ENCODE data around the gene TMEM222.

TMEM222 gene

DNA sequence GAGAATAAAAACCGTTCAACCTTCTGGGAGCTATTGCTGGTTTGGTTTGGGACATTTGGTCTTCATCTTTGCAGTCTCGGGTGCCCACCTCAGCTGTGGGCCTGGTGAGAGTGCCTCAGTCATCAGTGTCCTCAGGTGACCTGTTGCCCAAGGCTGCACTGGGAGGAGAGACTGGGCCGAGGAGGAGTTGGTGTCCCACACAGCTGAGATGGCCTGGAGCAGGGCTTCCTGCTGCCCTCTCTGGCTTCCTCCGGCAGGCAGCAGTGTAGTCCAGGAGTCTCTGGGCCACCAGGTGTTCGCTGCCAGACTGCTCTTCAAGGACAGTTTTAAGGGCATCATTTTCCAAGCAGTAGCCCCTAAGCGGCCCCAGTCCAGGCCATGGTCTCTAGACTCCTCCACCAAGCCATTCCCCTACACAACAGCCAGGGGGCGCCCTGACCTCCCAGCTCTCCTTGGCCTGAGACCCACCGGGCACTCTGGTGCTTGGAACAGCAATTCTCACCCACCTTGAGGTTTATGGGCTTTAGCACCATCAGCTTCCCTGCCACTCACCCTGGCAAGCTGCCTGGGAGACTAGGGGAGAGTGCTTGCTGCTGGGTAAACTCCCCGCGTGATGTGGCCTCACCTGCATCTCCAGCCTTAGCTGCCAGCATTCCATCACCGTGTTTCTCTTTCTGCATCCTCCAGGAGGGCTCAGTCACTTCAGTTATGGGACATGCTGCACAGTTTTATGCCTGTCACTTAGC lies 10.7 kb downstream of the TMEM222 start:
- DNase-seq (ENCODE audit: low read depth): peak; percentile 59
- TF ChIP-seq CTCF (conservative IDR thresholded peaks at IDR 0.05; ENCODE audit: low read depth, low read length): peak; percentile 90
- H3K4me3 ChIP-seq (ENCODE audit: low read depth, low read length): no peak overlapping the region

- TF ChIP-seq CTCF (conservative IDR thresholded peaks at IDR 0.05; ENCODE audit: low read depth, low read length): no peak
- no peak overlapping the region for H3K4me3 ChIP-seq (ENCODE audit: low read depth, low read length)
- no peak for DNase-seq (ENCODE audit: low read depth)
These were observed 11.8 kb downstream of the TMEM222 start for GRCh38 chr1:27333717-27334279.

- no peak for DNase-seq (ENCODE audit: low read depth)
These were observed 13.8 kb downstream of the TMEM222 start for GRCh38 chr1:27335506-27336422.

GRCh38 chr1:27336756-27337155 lies 14.8 kb downstream of the TMEM222 start:
- H3K4me3 ChIP-seq (ENCODE audit: low read depth, low read length): no peak overlapping the region
- DNase-seq (ENCODE audit: low read depth): no peak
- TF ChIP-seq CTCF (conservative IDR thresholded peaks at IDR 0.05; ENCODE audit: low read depth, low read length): no peak

More at GRCh38 chr1:27335506-27336422, 13.8 kb downstream of the TMEM222 start:
- no peak overlapping the region for H3K4me3 ChIP-seq (ENCODE audit: low read depth, low read length)
- TF ChIP-seq CTCF (conservative IDR thresholded peaks at IDR 0.05; ENCODE audit: low read depth, low read length): no peak

GRCh38 chr1:27338751-27339150 lies 16.8 kb downstream of the TMEM222 start:
- TF ChIP-seq CTCF (conservative IDR thresholded peaks at IDR 0.05; ENCODE audit: low read depth, low read length): no peak
- H3K4me3 ChIP-seq (ENCODE audit: low read depth, low read length): no peak overlapping the region
- no peak for DNase-seq (ENCODE audit: low read depth)

DNA sequence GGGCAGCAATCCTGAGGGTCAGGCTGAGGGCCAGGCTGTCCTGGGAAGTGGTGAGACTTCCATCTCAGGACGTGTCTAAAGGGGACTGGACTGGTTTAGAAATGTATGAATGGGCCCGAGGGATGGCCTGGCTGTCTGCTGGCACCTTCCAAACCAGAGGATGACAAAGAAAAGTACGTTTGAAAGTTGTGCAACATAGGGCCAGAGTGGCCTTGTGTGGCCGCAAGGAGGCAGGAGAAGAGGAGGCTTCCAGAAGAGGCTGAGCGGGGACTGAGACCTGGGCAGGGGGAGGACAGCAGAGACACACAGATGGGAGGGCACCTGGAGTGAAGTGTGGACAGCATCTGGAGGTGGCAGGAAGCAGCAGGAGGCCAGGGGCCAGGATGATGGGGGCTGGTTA lies 17.2 kb downstream of the TMEM222 start:
- TF ChIP-seq CTCF (conservative IDR thresholded peaks at IDR 0.05; ENCODE audit: low read depth, low read length): no peak
- H3K4me3 ChIP-seq (ENCODE audit: low read depth, low read length): no peak overlapping the region
- no peak for DNase-seq (ENCODE audit: low read depth)
